ENCODE results near the gene MCF2L.
"Not testable (repeated sequence)": the region's sequence is repeated elsewhere in the genome, so short reads cannot be mapped to it uniquely, and the experiment has no call there.

MCF2L gene

DNA sequence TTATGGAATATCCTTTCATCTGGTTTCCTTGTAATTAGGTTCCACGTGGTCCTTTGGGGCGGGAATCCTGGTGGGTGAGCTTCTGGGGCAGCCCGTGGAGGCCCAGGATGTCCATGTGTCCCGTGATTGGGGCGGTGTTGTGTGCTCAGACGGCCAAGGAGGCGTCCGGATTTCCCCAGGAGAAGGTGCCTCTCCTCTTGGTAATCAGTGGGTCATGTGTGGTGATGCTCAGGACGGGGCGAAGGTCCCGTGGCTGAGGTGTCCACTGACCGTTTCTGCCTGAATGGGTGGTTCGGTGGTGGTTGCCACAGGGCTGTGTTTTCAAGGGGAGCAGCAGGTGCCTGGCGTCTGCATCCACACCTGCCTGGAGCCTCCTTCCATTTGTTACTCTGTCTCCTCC lies 84.4 kb downstream of the MCF2L start:
- Mint-ChIP-seq H3K4me1 (ENCODE audit: low read depth) (no peaks in the 10 kb centered on the region), H3K27ac (no peak overlapping the region), H3K9me3 (no peaks in the 10 kb centered on the region), H3K36me3 (ENCODE audit: low read depth) (no peaks in the 10 kb centered on the region), H3K27me3 (no peaks in the 10 kb centered on the region), H3K4me3 (no peak overlapping the region)

GRCh38 chr13:113053801-113054604 lies 85.0 kb downstream of the MCF2L start:
- Mint-ChIP-seq H3K4me3 (no peak overlapping the region), H3K4me1 (ENCODE audit: low read depth) (no peaks in the 10 kb centered on the region)

GRCh38 chr13:113057084-113057483 lies 88.1 kb downstream of the MCF2L start:
- H3K4me1 Mint-ChIP-seq (ENCODE audit: low read depth) = no peaks in the 10 kb centered on the region
- H3K36me3 Mint-ChIP-seq (ENCODE audit: low read depth) = no peaks in the 10 kb centered on the region
- no peak overlapping the region for H3K4me3 Mint-ChIP-seq

More at GRCh38 chr13:113053801-113054604, 85.0 kb downstream of the MCF2L start:
- Mint-ChIP-seq H3K27me3 (no peaks in the 10 kb centered on the region), H3K9me3 (no peaks in the 10 kb centered on the region), H3K27ac (no peak overlapping the region), H3K36me3 (ENCODE audit: low read depth) (no peaks in the 10 kb centered on the region)

GRCh38 chr13:113057559-113057958 lies 88.5 kb downstream of the MCF2L start:
- H3K4me3 Mint-ChIP-seq; H3K4me1 Mint-ChIP-seq (ENCODE audit: low read depth); H3K27ac Mint-ChIP-seq; H3K36me3 Mint-ChIP-seq (ENCODE audit: low read depth); H3K27me3 Mint-ChIP-seq; H3K9me3 Mint-ChIP-seq: not testable (repeated sequence)

More at GRCh38 chr13:113057084-113057483, 88.1 kb downstream of the MCF2L start:
- H3K9me3 Mint-ChIP-seq = no peaks in the 10 kb centered on the region
- H3K27me3 Mint-ChIP-seq = no peaks in the 10 kb centered on the region
- H3K27ac Mint-ChIP-seq = no peak overlapping the region

- H3K36me3 Mint-ChIP-seq (ENCODE audit: low read depth) = no peaks in the 10 kb centered on the region
- no peaks in the 10 kb centered on the region for H3K27me3 Mint-ChIP-seq
- H3K4me1 Mint-ChIP-seq (ENCODE audit: low read depth) = no peaks in the 10 kb centered on the region
- H3K4me3 Mint-ChIP-seq = no peak overlapping the region
- H3K27ac Mint-ChIP-seq = no peak overlapping the region
- H3K9me3 Mint-ChIP-seq = no peaks in the 10 kb centered on the region
These were observed 89.3 kb downstream of the MCF2L start for GRCh38 chr13:113058129-113058987.

GRCh38 chr13:113058988-113059850 lies 90.2 kb downstream of the MCF2L start:
- H3K27ac Mint-ChIP-seq = no peak overlapping the region
- no peaks in the 10 kb centered on the region for H3K36me3 Mint-ChIP-seq (ENCODE audit: low read depth)
- no peak overlapping the region for H3K4me3 Mint-ChIP-seq
- no peaks in the 10 kb centered on the region for H3K4me1 Mint-ChIP-seq (ENCODE audit: low read depth)
- no peaks in the 10 kb centered on the region for H3K9me3 Mint-ChIP-seq
- no peaks in the 10 kb centered on the region for H3K27me3 Mint-ChIP-seq

DNA sequence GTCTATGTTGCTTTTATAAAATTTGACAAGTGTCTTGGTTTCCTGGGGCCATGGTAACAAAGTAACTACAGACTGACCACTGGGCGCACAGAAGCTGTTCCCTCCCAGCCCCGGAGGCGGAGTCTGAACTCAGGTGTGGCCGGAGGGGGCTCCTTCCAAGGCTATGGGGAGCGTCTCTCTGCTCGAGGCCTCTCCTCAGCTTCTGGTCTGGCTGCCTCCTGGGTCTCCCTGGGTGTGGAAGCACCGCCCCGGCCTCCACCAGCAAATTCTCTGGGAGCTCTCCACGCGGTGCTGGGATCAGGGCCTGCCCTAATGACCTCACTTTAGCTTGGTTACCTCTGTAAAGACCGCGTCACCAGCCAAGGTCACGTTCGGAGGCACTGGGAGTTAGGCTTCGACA lies 90.9 kb downstream of the MCF2L start:
- no peaks in the 10 kb centered on the region for H3K27me3 Mint-ChIP-seq
- no peaks in the 10 kb centered on the region for H3K4me1 Mint-ChIP-seq (ENCODE audit: low read depth)
- no peak overlapping the region for H3K4me3 Mint-ChIP-seq
- H3K9me3 Mint-ChIP-seq = no peaks in the 10 kb centered on the region
- no peak overlapping the region for H3K27ac Mint-ChIP-seq
- no peaks in the 10 kb centered on the region for H3K36me3 Mint-ChIP-seq (ENCODE audit: low read depth)

DNA sequence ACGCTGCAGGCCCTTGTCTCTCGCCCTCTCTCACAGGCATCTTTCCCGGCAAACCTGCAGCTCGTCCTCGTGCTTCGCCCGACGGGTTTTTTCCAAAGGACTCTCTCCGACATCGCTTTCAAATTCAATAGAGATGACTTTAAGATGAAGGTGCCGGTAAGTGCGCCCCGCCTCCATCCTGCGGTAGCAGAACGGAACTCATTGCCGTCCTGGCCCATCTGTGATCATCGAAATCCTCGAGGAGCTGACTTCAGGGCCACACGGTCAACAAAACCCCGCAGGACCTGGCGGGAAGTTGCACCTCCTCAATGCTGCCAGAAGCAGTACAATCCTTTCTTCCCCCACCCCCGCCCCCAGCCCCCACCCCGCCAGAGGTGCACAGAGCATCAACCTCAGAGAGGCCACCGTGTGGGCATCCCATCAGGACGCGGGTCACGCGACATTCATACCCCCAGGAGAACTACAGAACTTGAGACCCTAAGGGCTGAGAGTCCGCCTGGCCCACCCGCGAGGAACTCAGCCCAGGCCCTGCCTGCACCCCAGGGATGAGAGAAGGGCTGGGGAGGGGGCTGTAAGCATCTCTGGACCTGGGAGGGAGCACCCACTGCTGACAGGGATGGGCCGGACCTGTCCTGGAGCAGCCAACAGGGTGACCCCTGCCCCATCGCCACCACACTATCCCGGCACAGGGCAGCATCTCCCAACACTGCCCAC lies 91.7 kb downstream of the MCF2L start:
- H3K27ac Mint-ChIP-seq = no peak overlapping the region
- no peaks in the 10 kb centered on the region for H3K36me3 Mint-ChIP-seq (ENCODE audit: low read depth)
- no peaks in the 10 kb centered on the region for H3K27me3 Mint-ChIP-seq
- H3K9me3 Mint-ChIP-seq = no peaks in the 10 kb centered on the region
- no peak overlapping the region for H3K4me3 Mint-ChIP-seq
- H3K4me1 Mint-ChIP-seq (ENCODE audit: low read depth) = no peaks in the 10 kb centered on the region

DNA sequence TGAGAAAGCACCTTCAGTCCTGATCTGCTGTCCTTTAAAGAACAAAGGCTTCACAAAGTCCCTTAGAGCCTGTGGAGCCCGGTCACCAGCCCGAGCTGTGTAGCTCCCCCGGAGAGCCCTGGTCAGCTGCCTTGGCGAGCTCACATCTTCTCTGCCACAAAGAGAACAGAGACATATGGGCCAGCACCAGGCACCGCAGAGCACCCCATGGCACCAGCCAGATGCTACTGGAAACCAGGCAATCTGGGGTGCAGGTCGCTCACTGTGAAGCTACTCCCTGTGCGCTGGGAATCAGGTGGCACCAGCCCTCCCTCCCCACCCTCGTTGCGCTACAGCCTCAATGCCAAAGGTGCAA lies 92.2 kb downstream of the MCF2L start:
- no peak overlapping the region for H3K4me3 Mint-ChIP-seq
- no peaks in the 10 kb centered on the region for H3K27me3 Mint-ChIP-seq
- no peaks in the 10 kb centered on the region for H3K4me1 Mint-ChIP-seq (ENCODE audit: low read depth)
- H3K36me3 Mint-ChIP-seq (ENCODE audit: low read depth) = no peaks in the 10 kb centered on the region
- no peak overlapping the region for H3K27ac Mint-ChIP-seq
- H3K9me3 Mint-ChIP-seq = no peaks in the 10 kb centered on the region

- no peaks in the 10 kb centered on the region for H3K9me3 Mint-ChIP-seq
- H3K27ac Mint-ChIP-seq = no peak overlapping the region
- no peaks in the 10 kb centered on the region for H3K27me3 Mint-ChIP-seq
- H3K4me1 Mint-ChIP-seq (ENCODE audit: low read depth) = no peaks in the 10 kb centered on the region
- H3K4me3 Mint-ChIP-seq = no peak overlapping the region
- H3K36me3 Mint-ChIP-seq (ENCODE audit: low read depth) = no peaks in the 10 kb centered on the region
These were observed 92.9 kb downstream of the MCF2L start for GRCh38 chr13:113061796-113062425.

GRCh38 chr13:113062691-113063090 lies 93.7 kb downstream of the MCF2L start:
- Mint-ChIP-seq H3K27ac (no peak overlapping the region), H3K36me3 (ENCODE audit: low read depth) (no peaks in the 10 kb centered on the region), H3K4me1 (ENCODE audit: low read depth) (no peaks in the 10 kb centered on the region), H3K27me3 (no peaks in the 10 kb centered on the region), H3K4me3 (no peak overlapping the region), H3K9me3 (no peaks in the 10 kb centered on the region)

- no peaks in the 10 kb centered on the region for H3K36me3 Mint-ChIP-seq (ENCODE audit: low read depth)
- no peaks in the 10 kb centered on the region for H3K4me1 Mint-ChIP-seq (ENCODE audit: low read depth)
- no peak overlapping the region for H3K27ac Mint-ChIP-seq
- no peak overlapping the region for H3K4me3 Mint-ChIP-seq
- H3K9me3 Mint-ChIP-seq = no peaks in the 10 kb centered on the region
- H3K27me3 Mint-ChIP-seq = no peaks in the 10 kb centered on the region
These were observed 94.1 kb downstream of the MCF2L start for GRCh38 chr13:113063091-113063491.

DNA sequence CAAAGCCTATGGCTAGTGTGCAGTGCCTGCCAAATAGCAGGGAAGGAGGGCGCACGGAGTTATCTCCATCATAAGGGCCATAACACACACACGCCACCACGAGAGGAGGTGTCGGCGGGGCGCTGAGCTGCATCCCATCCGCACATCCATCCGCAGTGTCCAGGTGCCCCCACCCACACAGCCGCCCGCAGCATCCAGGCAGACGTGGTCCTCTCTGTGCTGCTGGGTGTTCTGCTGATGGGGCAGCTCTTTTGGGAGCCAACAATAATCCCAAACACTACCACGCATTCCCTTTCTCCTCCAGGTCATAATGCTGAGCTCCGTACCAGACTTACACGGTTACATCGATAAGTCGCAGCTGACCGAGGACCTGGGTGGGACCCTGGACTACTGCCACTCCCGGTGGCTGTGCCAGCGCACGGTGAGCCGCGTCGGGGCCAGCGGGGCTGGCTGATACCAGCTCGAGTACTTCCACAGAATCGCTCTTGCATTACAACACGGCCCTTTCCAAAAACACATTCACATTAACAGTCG lies 95.1 kb downstream of the MCF2L start:
- Mint-ChIP-seq H3K27me3 (no peaks in the 10 kb centered on the region), H3K27ac (no peak overlapping the region), H3K4me1 (ENCODE audit: low read depth) (no peaks in the 10 kb centered on the region), H3K9me3 (no peaks in the 10 kb centered on the region), H3K4me3 (no peak overlapping the region), H3K36me3 (ENCODE audit: low read depth) (no peaks in the 10 kb centered on the region)

Measured in stimulated activated naive CD8-positive, alpha-beta T cell treated with anti-CD3 and anti-CD28 coated beads, Interleukin-15, Interleukin-2, amounts not matched to agents 100 ng/mL and 50 ng/mL, for 24 hours (primary cell).